ENCODE data around the gene TOP2A. TPM values are rescaled to one million over a fixed set of nuclear protein-coding genes. Genes with fewer than 3 reads are reported as not detected.
"Not testable (repeated sequence)": the region's sequence is repeated elsewhere in the genome, so short reads cannot be mapped to it uniquely, and the experiment has no call there.

TOP2A gene
- total RNA-seq, 3 donors from 2014 or later (not counting 1 experiment from before 2014, with no cell fraction given) = 2.0 to 6.4 (median 4.6) TPM

DNA sequence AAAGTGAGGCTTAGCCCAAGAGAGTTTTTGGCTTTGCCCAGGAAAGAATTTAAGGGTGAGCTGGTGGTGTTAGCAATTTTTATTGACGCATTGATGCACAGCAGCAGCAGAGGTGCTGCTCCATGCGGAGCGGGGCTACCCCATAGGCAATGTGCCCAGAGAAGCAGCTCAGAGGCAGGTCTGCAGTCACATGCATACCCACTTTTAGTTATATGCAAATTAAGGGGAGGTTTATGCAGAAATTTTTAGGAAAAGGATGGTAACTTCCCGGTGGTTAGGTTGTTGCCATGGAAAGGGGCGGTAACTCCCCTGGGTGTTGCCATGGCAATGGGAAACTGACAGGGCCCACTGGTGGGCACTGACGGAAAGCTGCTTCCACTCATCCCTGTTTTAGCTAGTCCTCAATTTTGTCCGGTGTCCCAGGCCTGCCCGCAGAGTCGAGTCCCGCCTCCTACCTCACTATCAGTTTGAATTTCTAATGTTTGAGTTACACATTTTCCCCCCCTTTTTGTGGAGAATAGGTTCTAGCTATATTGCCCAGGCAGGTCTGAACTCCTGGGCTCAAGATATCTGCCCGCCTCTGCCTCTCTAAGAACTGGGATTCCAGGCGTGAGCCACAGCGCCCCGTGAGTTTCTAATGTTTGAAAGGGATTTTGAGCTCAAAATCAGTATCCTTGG is 42.7 kb downstream of the TOP2A start:
- DNase-seq = no peak
- intact Hi-C loops (cut with micrococcal nuclease) = no loop called here
- WGBS (ENCODE audit: insufficient coverage) = 94% methylated on average over 10 of the region's 14 CpGs
- Mint-ChIP-seq H3K27ac (no peak overlapping the region), H3K27me3 (ENCODE audit: low read depth in 2 of 2) (peaks cover 4 to 8% of the 10 kb centered on the region in 2 donors), H3K4me3 (no peak overlapping the region), H3K4me1 (peaks cover 10 to 11% of the 10 kb centered on the region in 2 donors), H3K9me3 (no peaks in the 10 kb centered on the region), H3K36me3 (no peaks in the 10 kb centered on the region)
- Histone ChIP-seq H3K36me3 (ENCODE audit: control insufficient read depth, insufficient read depth, low read length) (no peaks in the 10 kb centered on the region), H3K9me3 (ENCODE audit: control insufficient read depth, insufficient read depth, low read length) (no peaks in the 10 kb centered on the region), H3K4me1 (ENCODE audit: control insufficient read depth, insufficient read depth, low read length) (no peaks in the 10 kb centered on the region), H3K27me3 (ENCODE audit: control insufficient read depth, insufficient read depth, low read length) (no peaks in the 10 kb centered on the region), H3K4me3 (ENCODE audit: low read length) (no peak overlapping the region), H3K27ac (ENCODE audit: low read length) (no peak overlapping the region)
- TF ChIP-seq, protein P1, sequence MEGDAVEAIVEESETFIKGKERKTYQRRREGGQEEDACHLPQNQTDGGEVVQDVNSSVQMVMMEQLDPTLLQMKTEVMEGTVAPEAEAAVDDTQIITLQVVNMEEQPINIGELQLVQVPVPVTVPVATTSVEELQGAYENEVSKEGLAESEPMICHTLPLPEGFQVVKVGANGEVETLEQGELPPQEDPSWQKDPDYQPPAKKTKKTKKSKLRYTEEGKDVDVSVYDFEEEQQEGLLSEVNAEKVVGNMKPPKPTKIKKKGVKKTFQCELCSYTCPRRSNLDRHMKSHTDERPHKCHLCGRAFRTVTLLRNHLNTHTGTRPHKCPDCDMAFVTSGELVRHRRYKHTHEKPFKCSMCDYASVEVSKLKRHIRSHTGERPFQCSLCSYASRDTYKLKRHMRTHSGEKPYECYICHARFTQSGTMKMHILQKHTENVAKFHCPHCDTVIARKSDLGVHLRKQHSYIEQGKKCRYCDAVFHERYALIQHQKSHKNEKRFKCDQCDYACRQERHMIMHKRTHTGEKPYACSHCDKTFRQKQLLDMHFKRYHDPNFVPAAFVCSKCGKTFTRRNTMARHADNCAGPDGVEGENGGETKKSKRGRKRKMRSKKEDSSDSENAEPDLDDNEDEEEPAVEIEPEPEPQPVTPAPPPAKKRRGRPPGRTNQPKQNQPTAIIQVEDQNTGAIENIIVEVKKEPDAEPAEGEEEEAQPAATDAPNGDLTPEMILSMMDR (IDR thresholded peaks at IDR 0.05) = no peak
- ATAC-seq = no peak

GRCh38 chr17:40373999-40374398 is 43.7 kb downstream of the TOP2A start:
- Mint-ChIP-seq H3K36me3 (no peaks in the 10 kb centered on the region), H3K27ac (no peak overlapping the region), H3K4me1 (peaks cover 10 to 11% of the 10 kb centered on the region in 2 donors), H3K9me3 (no peaks in the 10 kb centered on the region), H3K27me3 (ENCODE audit: low read depth in 2 of 2) (peaks cover 4 to 8% of the 10 kb centered on the region in 2 donors), H3K4me3 (no peak overlapping the region)
- intact Hi-C loops (cut with micrococcal nuclease) = no loop called here
- Histone ChIP-seq H3K27ac (ENCODE audit: low read length) (no peak overlapping the region), H3K27me3 (ENCODE audit: control insufficient read depth, insufficient read depth, low read length) (no peaks in the 10 kb centered on the region), H3K9me3 (ENCODE audit: control insufficient read depth, insufficient read depth, low read length) (no peaks in the 10 kb centered on the region), H3K36me3 (ENCODE audit: control insufficient read depth, insufficient read depth, low read length) (no peaks in the 10 kb centered on the region), H3K4me1 (ENCODE audit: control insufficient read depth, insufficient read depth, low read length) (no peaks in the 10 kb centered on the region), H3K4me3 (ENCODE audit: low read length) (no peak overlapping the region)
- no peak for ATAC-seq
- TF ChIP-seq, protein P1 (IDR thresholded peaks at IDR 0.05) = no peak
- no peak for DNase-seq
- 94% methylated on average over 7 of the region's 8 CpGs for WGBS (ENCODE audit: insufficient coverage)

DNA sequence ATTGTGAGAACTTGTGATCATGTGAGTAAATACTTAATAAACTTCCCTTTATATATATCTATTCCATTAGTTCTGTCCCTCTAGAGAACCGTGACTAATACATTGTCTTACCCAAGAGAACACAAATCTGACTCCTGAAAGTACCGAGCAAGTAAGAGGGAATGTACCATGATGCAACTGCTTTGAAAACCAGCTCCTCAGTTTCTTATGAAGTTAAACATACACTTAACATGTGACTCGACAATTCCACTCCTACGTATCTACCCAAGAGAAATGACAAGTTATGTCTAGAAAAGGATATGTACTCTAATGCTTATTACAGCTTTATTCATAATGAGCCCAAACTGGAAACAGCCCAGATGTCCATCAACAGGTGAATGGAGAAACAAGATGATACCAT is 44.4 kb downstream of the TOP2A start:
- H3K27ac ChIP-seq (ENCODE audit: low read length) = no peak overlapping the region
- DNase-seq (no peak), ATAC-seq (no peak)
- no peak overlapping the region for H3K27ac Mint-ChIP-seq
- 56% methylated on average over 2 of the region's 4 CpGs for WGBS (ENCODE audit: insufficient coverage)
- no peaks in the 10 kb centered on the region for H3K36me3 Mint-ChIP-seq
- no peaks in the 10 kb centered on the region for H3K4me1 ChIP-seq (ENCODE audit: control insufficient read depth, insufficient read depth, low read length)
- intact Hi-C loops (cut with micrococcal nuclease) = no loop called here
- H3K27me3 Mint-ChIP-seq (ENCODE audit: low read depth in 2 of 2) = peaks cover 4 to 8% of the 10 kb centered on the region in 2 donors
- H3K27me3 ChIP-seq (ENCODE audit: control insufficient read depth, insufficient read depth, low read length) = no peaks in the 10 kb centered on the region
- H3K36me3 ChIP-seq (ENCODE audit: control insufficient read depth, insufficient read depth, low read length) = no peaks in the 10 kb centered on the region
- no peaks in the 10 kb centered on the region for H3K9me3 ChIP-seq (ENCODE audit: control insufficient read depth, insufficient read depth, low read length)
- H3K4me3 Mint-ChIP-seq = no peak overlapping the region
- TF ChIP-seq, protein P1 (IDR thresholded peaks at IDR 0.05) = no peak
- peaks cover 10 to 11% of the 10 kb centered on the region in 2 donors for H3K4me1 Mint-ChIP-seq
- no peaks in the 10 kb centered on the region for H3K9me3 Mint-ChIP-seq
- no peak overlapping the region for H3K4me3 ChIP-seq (ENCODE audit: low read length)

GRCh38 chr17:40372644-40373043 is 45.1 kb downstream of the TOP2A start:
- intact Hi-C loops (cut with micrococcal nuclease) = not testable (repeated sequence)

More at GRCh38 chr17:40372644-40373043, 45.1 kb downstream of the TOP2A start:
- not testable (repeated sequence) for H3K27me3 ChIP-seq (ENCODE audit: control insufficient read depth, insufficient read depth, low read length); H3K4me1 ChIP-seq (ENCODE audit: control insufficient read depth, insufficient read depth, low read length); H3K27ac Mint-ChIP-seq; H3K9me3 Mint-ChIP-seq; H3K4me3 Mint-ChIP-seq; H3K27ac ChIP-seq (ENCODE audit: low read length); DNase-seq; H3K36me3 Mint-ChIP-seq; H3K4me3 ChIP-seq (ENCODE audit: low read length); ATAC-seq; H3K36me3 ChIP-seq (ENCODE audit: control insufficient read depth, insufficient read depth, low read length); H3K9me3 ChIP-seq (ENCODE audit: control insufficient read depth, insufficient read depth, low read length); H3K27me3 Mint-ChIP-seq (ENCODE audit: low read depth in 2 of 2)
- peaks cover 10 to 11% of the 10 kb centered on the region in 2 donors for H3K4me1 Mint-ChIP-seq
- 55% methylated on average over 4 of the region's 4 CpGs for WGBS (ENCODE audit: insufficient coverage)

All from natural killer cell (primary cell).